ENCODE data around the gene SOBP. TPM values are rescaled to one million over a fixed set of nuclear protein-coding genes. Genes with fewer than 3 reads are reported as not detected.

Gene SOBP
- total RNA-seq, 4 donors from 2014 or later = 6.0 to 18.4 (median 6.7) TPM

DNA sequence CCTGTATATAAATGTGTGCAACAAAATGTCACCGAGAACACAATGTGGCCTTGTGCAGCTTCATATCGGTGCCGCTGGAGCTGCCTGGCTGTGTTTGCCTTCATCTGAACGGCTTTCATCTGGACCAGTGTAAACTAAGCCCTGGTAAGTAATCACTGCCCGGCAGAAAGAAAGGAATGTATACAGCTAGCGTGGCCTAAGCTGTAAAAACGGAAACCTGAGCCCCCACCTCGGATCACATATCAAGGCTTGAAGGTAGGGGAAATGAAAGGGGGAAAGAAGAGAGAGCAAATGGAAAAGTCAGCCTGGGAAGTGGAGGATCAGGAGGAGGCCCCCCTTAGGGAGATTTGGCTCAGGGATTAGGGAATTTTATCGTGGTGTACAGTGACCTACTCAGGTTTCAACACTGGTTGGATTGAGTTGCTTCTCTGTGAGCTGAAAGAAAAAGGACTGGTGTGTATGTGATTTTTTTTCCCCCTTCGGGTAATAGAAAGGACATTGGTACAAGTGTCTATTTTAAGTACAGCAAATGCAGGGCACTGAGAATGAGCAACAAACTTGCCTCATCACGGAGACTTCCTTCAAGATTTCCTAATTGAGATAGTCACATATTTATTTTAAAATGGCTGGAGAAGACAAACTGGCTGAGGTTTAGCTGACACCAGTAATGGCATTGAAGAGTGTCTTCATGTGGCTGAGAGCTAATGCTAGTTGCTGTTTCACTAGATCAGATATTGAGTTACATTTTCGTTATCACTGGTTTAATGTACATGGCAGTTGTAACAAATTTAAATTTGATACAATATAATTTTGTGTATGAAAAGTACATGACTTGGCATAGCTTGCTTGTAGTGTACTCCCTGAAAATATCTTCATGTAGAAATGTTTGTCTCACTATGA is 3.5 kb downstream of the SOBP start:
- no peak for TF ChIP-seq EP300 (IDR thresholded peaks at IDR 0.05)
- TF ChIP-seq CTCF (IDR thresholded peaks at IDR 0.05) = no peak
- TF ChIP-seq POLR2A (IDR thresholded peaks at IDR 0.05) = no peak
- H3K9me3 ChIP-seq = no peaks in the 10 kb centered on the region
- peaks cover 0 to 71% (median 34%) of the 10 kb centered on the region in 4 donors for H3K4me1 ChIP-seq
- H3K36me3 ChIP-seq = no peaks in the 10 kb centered on the region
- peak overlapping the region in 2 of 4 donors; percentile 12 to 65 for H3K4me3 ChIP-seq
- no peak for DNase-seq (ENCODE audit: low spot score in 2 of 2)
- WGBS, 2 donors = 33 to 39% methylated on average over 12 of the region's 12 CpGs
- peak overlapping the region in 2 of 4 donors; percentile 15 to 51 for H3K27ac ChIP-seq
- H3K27me3 ChIP-seq = peaks cover 0 to 3% of the 10 kb centered on the region in 2 donors

DNA sequence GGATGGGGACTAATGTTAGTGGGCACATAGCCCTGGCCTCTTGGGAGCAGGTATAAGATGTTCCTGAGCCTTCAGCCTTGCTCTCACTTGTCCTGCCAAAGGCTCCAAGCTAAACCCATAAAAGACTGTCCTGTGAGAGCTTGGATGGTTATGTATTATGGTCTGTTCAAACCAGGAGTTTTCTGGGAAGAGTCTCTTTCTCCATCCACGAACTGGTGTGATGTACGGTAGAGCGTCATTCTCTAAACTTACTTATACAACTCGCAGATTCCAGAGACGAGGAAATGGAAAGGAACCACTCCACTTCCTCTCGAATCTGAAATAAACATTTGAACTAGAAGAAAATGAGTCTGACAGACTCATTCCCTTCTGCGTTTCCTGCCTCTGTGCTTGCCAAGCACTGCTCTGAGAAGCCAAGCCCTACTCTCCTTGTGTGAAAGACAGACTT is 5.3 kb downstream of the SOBP start:
- no peaks in the 10 kb centered on the region for H3K9me3 ChIP-seq
- 39% methylated on average over 7 of the region's 7 CpGs for WGBS, 2 donors
- DNase-seq (ENCODE audit: low spot score in 2 of 2) = peak in 1 of 2 donors; percentile 20
- peak overlapping the region in 2 of 4 donors; percentile 55 to 70 for H3K27ac ChIP-seq
- H3K36me3 ChIP-seq = no peaks in the 10 kb centered on the region
- TF ChIP-seq POLR2A (IDR thresholded peaks at IDR 0.05) (no peak), EP300 (IDR thresholded peaks at IDR 0.05) (no peak), CTCF (IDR thresholded peaks at IDR 0.05) (no peak)
- no peak overlapping the region for H3K4me3 ChIP-seq
- peaks cover 0 to 3% of the 10 kb centered on the region in 2 donors for H3K27me3 ChIP-seq
- peaks cover 0 to 65% (median 28%) of the 10 kb centered on the region in 4 donors for H3K4me1 ChIP-seq

DNA sequence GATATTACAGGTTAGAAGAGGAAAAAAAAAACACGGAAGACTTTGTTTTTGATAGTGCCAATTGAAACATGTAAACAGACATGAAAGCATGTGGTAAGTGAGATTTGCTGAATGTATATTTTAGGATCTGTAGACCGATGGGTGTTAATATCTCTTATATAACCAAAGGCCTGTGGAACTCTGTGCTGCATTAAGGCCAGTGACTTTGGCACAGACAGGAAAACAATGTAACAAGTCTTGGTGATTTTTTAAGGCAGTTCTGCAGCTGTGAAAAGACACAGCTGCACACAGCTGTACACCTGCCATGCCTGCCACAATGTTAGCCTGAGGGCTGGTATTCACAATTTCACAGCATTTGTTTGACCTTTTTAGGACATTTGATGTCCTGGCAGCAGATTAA is 6.1 kb downstream of the SOBP start:
- DNase-seq (ENCODE audit: low spot score in 2 of 2) = no peak
- no peak overlapping the region for H3K4me3 ChIP-seq

DNA sequence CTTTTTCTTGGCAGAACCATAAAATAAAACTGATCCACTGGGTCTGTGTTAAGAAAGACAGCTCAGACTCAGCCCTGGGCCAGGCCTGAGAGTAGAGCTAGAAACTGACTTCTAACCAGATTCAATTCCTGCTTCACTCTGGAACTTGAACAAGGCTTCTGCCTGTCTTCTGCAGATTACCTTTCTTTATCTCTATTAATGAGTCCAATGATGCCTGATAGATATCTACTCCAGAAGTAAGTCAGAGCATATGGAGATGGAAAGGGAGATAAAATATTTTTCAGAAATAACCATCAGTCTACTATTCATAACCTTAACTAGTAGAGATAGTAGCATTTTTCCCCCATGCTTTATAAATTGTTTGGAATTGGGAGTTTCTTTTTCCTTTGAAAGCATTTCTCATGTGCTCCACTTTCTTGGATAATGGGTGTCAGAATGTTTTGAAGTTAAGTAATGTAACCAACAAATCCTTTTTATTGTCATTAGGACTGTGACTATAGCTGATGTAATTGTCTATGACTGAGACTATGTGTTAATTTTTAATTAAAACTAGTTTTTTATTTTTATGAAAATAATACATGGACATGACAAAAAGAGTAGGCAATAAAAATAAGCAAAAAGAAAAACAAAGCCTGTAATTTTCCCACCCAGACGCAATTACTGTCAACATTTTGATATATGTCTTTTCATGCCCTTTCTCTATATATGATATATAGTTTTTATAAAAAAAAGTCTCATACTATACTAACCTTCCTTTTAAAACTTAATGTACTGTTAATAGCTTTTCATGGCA is 7.2 kb downstream of the SOBP start:
- Histone ChIP-seq H3K27ac (peak overlapping the region in 1 of 4 donors; percentile 50), H3K4me1 (peaks cover 0 to 49% (median 18%) of the 10 kb centered on the region in 4 donors), H3K9me3 (no peaks in the 10 kb centered on the region), H3K36me3 (no peaks in the 10 kb centered on the region), H3K4me3 (no peak overlapping the region), H3K27me3 (no peaks in the 10 kb centered on the region)
- WGBS, 2 donors = 95 to 98% methylated on average over 1 of the region's 1 CpG
- TF ChIP-seq EP300 (IDR thresholded peaks at IDR 0.05) (no peak), POLR2A (IDR thresholded peaks at IDR 0.05) (no peak), CTCF (IDR thresholded peaks at IDR 0.05) (no peak)
- DNase-seq (ENCODE audit: low spot score in 2 of 2) = no peak

More for the DNA sequence above, 6.1 kb downstream of the SOBP start:
- Histone ChIP-seq H3K36me3 (no peaks in the 10 kb centered on the region), H3K9me3 (no peaks in the 10 kb centered on the region), H3K27ac (peak overlapping the region in 2 of 4 donors; percentile 55 to 70), H3K27me3 (no peaks in the 10 kb centered on the region), H3K4me1 (peaks cover 0 to 61% (median 26%) of the 10 kb centered on the region in 4 donors)
- TF ChIP-seq EP300 (IDR thresholded peaks at IDR 0.05) (no peak), POLR2A (IDR thresholded peaks at IDR 0.05) (no peak), CTCF (IDR thresholded peaks at IDR 0.05) (no peak)
- 63 to 64% methylated on average over 2 of the region's 2 CpGs for WGBS, 2 donors

Measured in tibial nerve (tissue), 4 donors.